Body of pancreas (tissue), 4 donors: ENCODE data around the gene RPL14. TPM values are rescaled to one million over a fixed set of nuclear protein-coding genes. Genes with fewer than 3 reads are reported as not detected.

Source experiments
- ATAC-seq: fragments of 150-250 bp; one replicate; pipeline ENCODE4 v1.9.1; 2016
- DNase-seq, 4 donors: peaks; one replicate each; pipeline ENCODE4 v3.0.0-alpha.2; 2019
- H3K27ac ChIP-seq, 4 donors: fragments of 200-600 bp; sonication (generic); 1 replicate in 3 of 4; 2 replicates in 1 of 4; pipeline versions ENCODE4 v1.5.1 to v1.6.1; 2016 to 2019; ENCODE audit warnings: mild to moderate bottlenecking in 1 of 4, mixed read lengths in 1 of 4, moderate library complexity in 1 of 4
- H3K27me3 ChIP-seq, 2 donors: fragments of 200-600 bp; sonication (generic); one replicate each; pipeline ENCODE4 v1.6.0; 2016; ENCODE audit warnings: mild to moderate bottlenecking in 1 of 2
- H3K36me3 ChIP-seq, 2 donors: fragments of 200-600 bp; sonication (generic); replicated peaks in 1 of 2; 2 replicates each; pipeline ENCODE4 v1.5.1; 2016; ENCODE audit warnings: low read depth in 2 of 2; ENCODE audit not compliant: insufficient read depth in 1 of 2
- H3K4me1 ChIP-seq: fragments of 200-600 bp; sonication (generic); one replicate; pipeline ENCODE4 v1.6.0; 2016
- H3K4me3 ChIP-seq, 2 donors: fragments of 200-600 bp; sonication (generic); 1 replicate in 1 of 2; 2 replicates in 1 of 2; pipeline ENCODE4 v1.5.1; 2016 to 2019
- H3K9me3 ChIP-seq, 3 donors: fragments of 200-600 bp; sonication (generic); 1 replicate in 2 of 3; 2 replicates in 1 of 3; pipeline ENCODE4 v1.5.1; 2016
- POLR2A ChIP-seq, 3 donors: fragments of 450-650 bp; IDR thresholded peaks; one replicate each; pipeline ENCODE4 v1.6.1; 2016; ENCODE audit warnings: antibody characterized with exemption in 3 of 3, mild to moderate bottlenecking in 2 of 3
- WGBS, 2 donors: methylation state at CpG; one replicate each; pipeline ENCODE4 v1.1.5; 2017; 5-methylcytosine and 5-hydroxymethylcytosine counted together
- intact Hi-C: fragments of 100-400 bp; cut with DNase I; formaldehyde crosslinking; loops from one replicate; pipeline ENCODE4 v1.15.1; 2023
- total RNA-seq, 2 donors: library from RNA; depleted of rRNA; stranded (reverse); fragments of >200 nt; gene quantifications; one replicate each; pipeline ENCODE4 v1.1.0, GENCODE V29; 2016
- TF ChIP-seq, protein P1 (sequence below), 7 experiments: fragments of 450-650 bp in 4 of 7; fragments of 200-600 bp in 3 of 7; sonication (generic) in 3 of 7; IDR thresholded peaks; one replicate each; pipeline ENCODE4 v1.5.1; 2016 to 2019; ENCODE audit warnings: antibody characterized with exemption in 7 of 7

Gene RPL14
- total RNA-seq, 2 donors from 2014 or later, result 176 to 279 TPM

DNA sequence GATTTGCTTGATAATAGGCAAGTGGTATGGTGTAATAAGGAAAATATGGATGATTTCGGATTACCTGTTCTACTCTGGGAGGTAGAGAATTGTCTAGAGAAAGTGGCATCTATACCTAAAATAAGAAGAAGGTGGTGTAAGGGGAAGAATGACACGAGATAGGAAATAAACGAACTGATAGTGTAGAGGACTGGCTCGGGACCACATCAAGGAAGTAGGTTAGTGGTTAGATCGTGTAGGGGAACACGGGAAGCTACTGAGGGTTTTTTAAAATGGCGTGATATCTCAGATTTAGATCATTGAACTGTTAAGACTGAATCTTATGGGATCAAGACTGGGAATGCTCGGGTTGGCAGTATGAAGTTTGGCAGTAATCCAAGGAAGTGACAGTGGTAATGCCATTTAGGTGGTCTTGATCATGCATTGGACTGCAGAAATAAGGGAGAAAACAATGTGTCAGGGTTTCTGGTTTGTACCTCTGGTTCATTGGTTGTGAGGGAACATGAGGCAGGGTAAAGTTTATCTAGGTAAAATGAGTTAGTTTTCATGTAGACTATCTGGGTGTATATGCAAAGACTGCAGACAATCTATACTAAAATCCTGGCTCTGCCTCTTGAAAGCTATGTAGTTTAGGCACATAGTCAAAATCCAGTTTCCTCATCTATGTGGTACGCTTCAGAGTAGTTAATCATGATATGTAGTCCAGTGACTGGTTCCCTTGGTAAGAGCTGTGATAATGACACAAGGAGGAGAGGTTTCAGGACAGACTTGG is 7.4 kb downstream of the RPL14 start:
- Histone ChIP-seq H3K27ac (no peak overlapping the region), H3K4me1 (peaks cover 4% of the 10 kb centered on the region), H3K27me3 (no peaks in the 10 kb centered on the region), H3K4me3 (no peak overlapping the region), H3K9me3 (no peaks in the 10 kb centered on the region), H3K36me3 (peaks cover 0 to 12% of the 10 kb centered on the region in 2 donors)
- ATAC-seq, result no peak
- 72 to 85% methylated on average over 8 to 9 of the region's 9 CpGs for WGBS, 2 donors
- TF ChIP-seq POLR2A (IDR thresholded peaks at IDR 0.05), result no peak
- TF ChIP-seq, protein P1, sequence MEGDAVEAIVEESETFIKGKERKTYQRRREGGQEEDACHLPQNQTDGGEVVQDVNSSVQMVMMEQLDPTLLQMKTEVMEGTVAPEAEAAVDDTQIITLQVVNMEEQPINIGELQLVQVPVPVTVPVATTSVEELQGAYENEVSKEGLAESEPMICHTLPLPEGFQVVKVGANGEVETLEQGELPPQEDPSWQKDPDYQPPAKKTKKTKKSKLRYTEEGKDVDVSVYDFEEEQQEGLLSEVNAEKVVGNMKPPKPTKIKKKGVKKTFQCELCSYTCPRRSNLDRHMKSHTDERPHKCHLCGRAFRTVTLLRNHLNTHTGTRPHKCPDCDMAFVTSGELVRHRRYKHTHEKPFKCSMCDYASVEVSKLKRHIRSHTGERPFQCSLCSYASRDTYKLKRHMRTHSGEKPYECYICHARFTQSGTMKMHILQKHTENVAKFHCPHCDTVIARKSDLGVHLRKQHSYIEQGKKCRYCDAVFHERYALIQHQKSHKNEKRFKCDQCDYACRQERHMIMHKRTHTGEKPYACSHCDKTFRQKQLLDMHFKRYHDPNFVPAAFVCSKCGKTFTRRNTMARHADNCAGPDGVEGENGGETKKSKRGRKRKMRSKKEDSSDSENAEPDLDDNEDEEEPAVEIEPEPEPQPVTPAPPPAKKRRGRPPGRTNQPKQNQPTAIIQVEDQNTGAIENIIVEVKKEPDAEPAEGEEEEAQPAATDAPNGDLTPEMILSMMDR (IDR thresholded peaks at IDR 0.05), result no peak
- intact Hi-C loops, result no loop called here
- DNase-seq, result no peak

DNA sequence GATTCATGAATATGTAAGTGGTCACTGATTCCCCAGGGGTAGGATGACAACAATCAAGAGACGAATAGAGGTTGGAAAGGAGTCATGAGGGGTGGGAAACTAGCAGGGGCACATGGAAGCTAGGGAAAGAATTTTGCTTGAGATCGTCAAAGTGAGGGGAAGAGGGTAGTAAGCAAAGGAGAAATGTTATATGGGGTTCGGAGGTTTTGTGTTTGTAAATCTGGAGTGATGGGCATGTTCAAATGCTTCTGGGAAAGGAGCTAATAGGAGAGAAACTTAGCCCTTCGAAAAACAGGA is 7.9 kb downstream of the RPL14 start:
- H3K9me3 ChIP-seq, result no peaks in the 10 kb centered on the region
- no peaks in the 10 kb centered on the region for H3K27me3 ChIP-seq
- no peak overlapping the region for H3K27ac ChIP-seq
- intact Hi-C loops, result no loop called here
- ATAC-seq (no peak), DNase-seq (no peak)
- peaks cover 4% of the 10 kb centered on the region for H3K4me1 ChIP-seq
- TF ChIP-seq, protein P1 (IDR thresholded peaks at IDR 0.05), result no peak
- no peak for TF ChIP-seq POLR2A (IDR thresholded peaks at IDR 0.05)
- H3K4me3 ChIP-seq, result no peak overlapping the region
- 82% methylated on average over 4 of the region's 4 CpGs for WGBS, 2 donors
- H3K36me3 ChIP-seq, result peaks cover 0 to 12% of the 10 kb centered on the region in 2 donors

DNA sequence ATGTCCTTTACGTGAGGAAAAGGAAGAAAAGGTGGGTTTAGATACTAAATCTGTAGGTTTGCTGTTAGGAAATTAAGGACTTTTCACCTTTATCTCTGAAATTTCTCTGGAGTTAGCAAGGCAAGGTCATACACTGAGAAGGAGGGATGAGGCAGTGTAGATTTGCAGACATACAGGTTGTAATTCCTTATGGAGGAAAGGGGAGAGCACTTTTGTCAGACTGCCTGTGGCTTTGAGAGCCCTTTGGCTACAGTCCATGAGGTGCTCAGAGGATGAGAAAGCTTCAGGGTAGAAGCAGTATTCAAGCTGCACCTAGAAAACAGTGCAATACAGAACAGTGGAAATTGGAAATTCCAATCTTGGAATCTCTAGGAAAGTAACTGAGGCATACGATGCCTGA is 8.3 kb downstream of the RPL14 start:
- Histone ChIP-seq H3K27me3 (no peaks in the 10 kb centered on the region), H3K36me3 (peaks cover 0 to 12% of the 10 kb centered on the region in 2 donors), H3K4me3 (no peak overlapping the region), H3K9me3 (no peaks in the 10 kb centered on the region), H3K4me1 (peaks cover 4% of the 10 kb centered on the region), H3K27ac (no peak overlapping the region)
- TF ChIP-seq, protein P1 (IDR thresholded peaks at IDR 0.05), result no peak
- TF ChIP-seq POLR2A (IDR thresholded peaks at IDR 0.05), result no peak
- DNase-seq (no peak), ATAC-seq (no peak)
- WGBS, 2 donors, result 82 to 90% methylated on average over 2 of the region's 2 CpGs
- intact Hi-C loops, result no loop called here

DNA sequence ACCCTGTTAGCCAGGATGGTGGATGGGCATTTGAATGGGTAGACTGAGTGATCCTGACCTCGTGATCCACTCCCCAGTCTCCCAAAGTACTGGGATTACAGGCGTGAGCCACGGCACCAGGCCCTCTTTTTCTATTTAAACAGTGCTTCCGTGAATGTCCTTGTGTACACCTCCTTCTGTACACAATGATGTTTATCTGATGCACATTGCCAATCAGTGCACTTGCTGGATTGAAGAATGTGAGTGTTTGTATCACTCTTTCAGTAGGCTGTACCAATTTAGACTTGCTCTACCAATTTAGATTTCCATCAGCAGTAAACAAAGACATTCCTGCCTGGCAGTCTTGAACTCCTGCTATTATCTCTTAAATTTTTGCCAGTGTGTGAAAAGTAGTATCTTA is 10.9 kb downstream of the RPL14 start:
- no peak for DNase-seq

More for the DNA sequence above, 10.9 kb downstream of the RPL14 start:
- no peak overlapping the region for H3K4me3 ChIP-seq
- intact Hi-C loops, result no loop called here
- no peak for ATAC-seq
- WGBS, 2 donors, result 32 to 52% methylated on average over 4 of the region's 4 CpGs
- peaks cover 0 to 8% of the 10 kb centered on the region in 2 donors for H3K36me3 ChIP-seq
- no peaks in the 10 kb centered on the region for H3K4me1 ChIP-seq
- no peaks in the 10 kb centered on the region for H3K27me3 ChIP-seq
- TF ChIP-seq POLR2A (IDR thresholded peaks at IDR 0.05), result no peak
- TF ChIP-seq, protein P1 (IDR thresholded peaks at IDR 0.05), result no peak
- no peak overlapping the region for H3K27ac ChIP-seq
- no peaks in the 10 kb centered on the region for H3K9me3 ChIP-seq
